Coronary artery (tissue), 2 donors: ENCODE data around the gene FRMD5.

Experiments used
- DNase-seq: peaks from one replicate; pipeline ENCODE4 v3.0.0-alpha.2; 2017; ENCODE audit warnings: low spot score
- H3K27ac ChIP-seq, 2 donors: fragments of 200-600 bp; sonication (generic); one replicate each; pipeline ENCODE4 v1.5.1; 2016 to 2019
- H3K4me3 ChIP-seq: fragments of 200-600 bp; sonication (generic); 2 replicates; pipeline ENCODE4 v1.5.1; 2016; ENCODE audit warnings: mild to moderate bottlenecking, moderate library complexity
- CTCF ChIP-seq: fragments of 200-600 bp; sonication (generic); IDR thresholded peaks from one replicate; pipeline ENCODE4 v1.5.1; 2019; ENCODE audit warnings: antibody characterized with exemption

FRMD5 gene

GRCh38 chr15:44163370-44163769, 31.7 kb downstream of the FRMD5 start:
- no peak for TF ChIP-seq CTCF
- Histone ChIP-seq H3K27ac (no peak overlapping the region), H3K4me3 (no peak overlapping the region)
- DNase-seq, result no peak

GRCh38 chr15:44160796-44161195, 34.3 kb downstream of the FRMD5 start:
- no peak for TF ChIP-seq CTCF
- DNase-seq, result no peak
- Histone ChIP-seq H3K4me3 (no peak overlapping the region), H3K27ac (no peak overlapping the region)

DNA sequence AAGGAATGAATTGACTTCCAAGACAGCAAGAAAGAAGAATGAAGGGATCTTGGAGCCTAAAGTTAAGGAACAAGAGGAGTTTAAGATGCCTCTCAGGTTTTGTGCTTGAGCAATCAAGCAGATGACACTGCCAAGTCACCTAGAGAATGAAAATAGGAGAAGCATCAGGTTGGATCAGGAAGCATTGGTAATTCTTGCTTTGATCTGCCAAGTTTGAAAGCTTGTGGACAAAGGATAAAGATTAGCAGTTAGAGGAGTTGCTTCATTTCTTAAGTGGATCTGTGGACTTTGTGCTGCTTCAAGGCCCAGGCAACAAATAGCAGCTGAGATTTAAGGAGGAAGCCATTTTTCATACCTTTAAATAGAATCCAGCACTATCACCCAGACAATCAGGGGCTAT, 35.6 kb downstream of the FRMD5 start:
- Histone ChIP-seq H3K27ac (no peak overlapping the region), H3K4me3 (no peak overlapping the region)
- TF ChIP-seq CTCF, result no peak
- DNase-seq, result no peak

DNA sequence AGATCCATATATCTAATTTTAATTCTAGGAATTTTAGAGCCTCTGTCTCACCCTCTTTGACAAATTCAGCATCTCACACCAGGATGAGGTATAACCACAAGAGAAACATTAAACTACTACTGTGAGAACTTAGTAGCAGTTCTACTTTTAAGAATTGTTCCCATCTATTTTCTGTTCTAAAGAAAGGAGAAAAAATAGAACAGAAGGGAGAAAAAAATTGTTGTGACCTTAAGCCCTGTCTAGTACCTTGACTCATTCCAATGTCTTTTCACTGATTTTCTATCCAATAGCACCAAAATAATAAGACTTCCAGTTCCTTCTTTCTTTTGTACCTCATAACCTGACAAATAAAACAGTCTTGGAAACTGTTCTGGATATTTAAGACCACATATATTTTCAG, 37.0 kb downstream of the FRMD5 start:
- Histone ChIP-seq H3K27ac (no peak overlapping the region), H3K4me3 (no peak overlapping the region)
- TF ChIP-seq CTCF, result no peak
- no peak for DNase-seq

- TF ChIP-seq CTCF, result no peak
- H3K4me3 ChIP-seq, result no peak overlapping the region
- H3K27ac ChIP-seq, result no peak overlapping the region
- DNase-seq, result no peak
These were observed 37.4 kb downstream of the FRMD5 start for GRCh38 chr15:44157679-44158078.

DNA sequence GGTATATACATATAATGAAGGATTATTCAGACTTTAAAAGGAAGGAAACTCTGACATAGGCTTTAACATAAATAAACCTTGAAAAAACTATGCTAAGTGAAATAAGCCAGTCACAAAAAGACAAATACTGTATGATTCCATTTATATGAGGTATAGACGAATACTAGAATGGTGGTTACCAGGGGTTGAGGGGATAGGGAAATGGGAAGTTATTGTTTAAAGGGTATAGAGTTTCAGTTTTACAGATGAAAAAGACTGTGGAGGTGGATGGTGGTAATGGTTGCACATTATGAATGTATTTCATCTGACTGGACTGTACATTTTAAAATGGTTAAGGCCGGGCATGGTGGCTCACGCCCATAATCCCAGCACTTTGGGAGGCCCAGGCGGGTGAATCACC, 41.7 kb downstream of the FRMD5 start:
- Histone ChIP-seq H3K27ac (no peak overlapping the region), H3K4me3 (no peak overlapping the region)
- no peak for TF ChIP-seq CTCF
- DNase-seq, result no peak

GRCh38 chr15:44149224-44149623, 45.8 kb downstream of the FRMD5 start:
- TF ChIP-seq CTCF, result no peak
- Histone ChIP-seq H3K4me3 (no peak overlapping the region), H3K27ac (no peak overlapping the region)
- DNase-seq, result no peak
